GM19468 (cell line): ENCODE data around the gene SETD2.
A peak's percentile ranks its signal among the peaks of the same experiment; 100 is the strongest.
"Not testable (repeated sequence)": the region's sequence is repeated elsewhere in the genome, so short reads cannot be mapped to it uniquely, and the experiment has no call there.

Experiments
- ATAC-seq: cut with Tn5 transposase; IDR thresholded peaks from one replicate; pipeline ENCODE4 v1.9.1; 2021; ENCODE audit warnings: mild to moderate bottlenecking, moderate library complexity, moderate number of reproducible peaks; ENCODE audit not compliant: unreplicated experiment; ENCODE audit errors: extremely low read depth

SETD2 gene

DNA sequence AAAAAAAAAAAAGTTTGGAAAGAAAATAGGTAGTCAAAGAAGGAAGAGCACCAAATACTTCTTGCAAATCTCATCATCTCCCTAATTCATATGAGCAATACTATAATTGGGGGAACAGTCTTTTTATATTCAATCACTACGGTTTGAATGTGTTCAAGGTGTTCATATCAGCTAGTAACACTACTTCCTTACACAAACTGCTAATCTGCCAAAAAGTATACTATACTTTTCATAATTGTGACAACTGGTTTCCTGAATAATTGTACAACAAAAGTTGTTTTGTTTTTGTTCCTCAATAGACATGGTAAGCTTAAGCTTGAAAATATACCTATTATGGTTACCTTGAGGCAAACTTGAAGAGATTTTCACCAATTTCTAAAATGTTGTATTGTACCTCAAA is 12.1 kb downstream of the SETD2 start:
- no peak for ATAC-seq

GRCh38 chr3:47149339-47149933 is 14.5 kb downstream of the SETD2 start:
- ATAC-seq = no peak

GRCh38 chr3:47145272-47145671 is 18.6 kb downstream of the SETD2 start:
- no peak for ATAC-seq

DNA sequence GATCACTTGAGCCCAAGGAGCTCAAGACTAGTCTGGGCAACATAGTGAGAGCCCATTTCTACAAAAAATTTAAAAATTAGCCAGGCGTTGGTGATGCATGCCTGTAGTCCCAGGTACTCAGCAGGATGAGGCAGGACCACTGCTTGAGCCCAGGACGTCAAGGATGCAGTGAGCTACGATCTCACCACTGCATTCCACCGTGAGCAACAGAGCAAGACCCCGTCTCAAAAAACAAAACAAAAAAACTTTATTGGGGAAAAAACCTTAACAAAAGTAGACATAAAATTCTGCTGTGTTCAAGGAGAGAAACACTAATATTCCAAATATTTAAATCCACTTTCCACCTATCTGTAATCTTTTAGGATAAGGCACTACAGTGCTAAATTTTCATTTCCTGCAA is 20.8 kb downstream of the SETD2 start:
- ATAC-seq = no peak

- not testable (repeated sequence) for ATAC-seq
Measured at GRCh38 chr3:47142536-47142935, 21.4 kb downstream of the SETD2 start.

- peak; percentile 58 for ATAC-seq
Measured at GRCh38 chr3:47140973-47141461, 22.9 kb downstream of the SETD2 start.

GRCh38 chr3:47140553-47140952 is 23.4 kb downstream of the SETD2 start:
- ATAC-seq = not testable (repeated sequence)

GRCh38 chr3:47134311-47134710 is 29.6 kb downstream of the SETD2 start:
- no peak for ATAC-seq

- ATAC-seq = no peak
Measured at GRCh38 chr3:47133641-47134040, 30.3 kb downstream of the SETD2 start.

DNA sequence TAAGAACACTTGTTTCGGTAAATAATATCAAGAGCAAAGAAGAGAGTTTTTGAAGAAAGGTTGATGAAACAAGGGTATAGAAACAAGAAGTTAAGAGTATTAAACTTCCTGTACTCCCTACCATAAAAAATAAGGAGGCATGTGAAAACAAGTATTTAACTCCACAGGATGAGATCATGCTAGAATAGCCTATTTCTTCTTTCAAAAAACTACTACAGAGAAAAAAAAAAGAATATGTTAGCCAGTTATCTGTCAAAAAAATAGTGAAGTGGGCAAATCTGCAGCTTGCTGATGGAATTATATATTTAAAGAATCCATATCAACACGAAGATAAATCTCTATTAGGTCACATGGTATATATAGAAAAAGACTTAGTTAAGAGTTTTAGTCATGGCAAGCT is 33.4 kb downstream of the SETD2 start:
- no peak for ATAC-seq

DNA sequence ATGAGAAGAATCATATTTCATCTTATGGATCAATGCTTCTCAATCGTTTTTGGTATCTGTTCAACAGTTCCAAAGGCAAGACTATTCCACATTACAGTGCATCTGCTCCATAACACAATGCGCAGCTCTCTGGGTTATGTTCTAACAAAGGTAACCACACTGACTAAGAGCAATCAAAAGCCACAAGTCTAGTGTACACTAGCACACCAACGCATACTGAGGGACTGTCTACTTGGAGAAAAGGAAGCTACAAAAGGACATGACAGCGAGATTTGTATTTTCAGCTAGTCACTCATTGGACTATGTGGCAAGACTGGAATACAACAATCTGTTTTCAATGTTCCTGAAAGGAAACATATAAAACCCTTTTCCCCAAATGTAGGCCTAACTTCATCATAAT is 35.8 kb downstream of the SETD2 start:
- ATAC-seq = no peak

DNA sequence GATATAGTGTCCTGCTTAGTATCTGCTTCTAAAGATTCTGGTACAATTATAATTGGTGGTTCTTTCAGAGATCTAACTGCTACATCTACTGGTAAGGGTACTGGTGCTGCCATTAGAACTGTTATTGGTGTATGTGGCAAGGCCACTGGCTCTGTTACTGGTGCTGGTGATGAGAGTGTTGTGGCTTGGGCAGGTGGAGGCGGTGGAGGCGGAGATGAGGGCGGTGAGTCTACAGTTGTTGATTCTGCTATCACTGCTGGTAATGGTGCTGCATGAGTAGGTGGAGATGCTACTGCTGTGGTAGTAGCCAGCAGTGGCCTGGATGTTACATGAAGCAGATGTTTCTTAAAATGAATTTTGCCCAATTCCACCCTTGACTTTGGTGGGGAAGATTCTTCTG is 40.1 kb downstream of the SETD2 start:
- ATAC-seq = no peak

- ATAC-seq = no peak
Measured at GRCh38 chr3:47121409-47121808, 42.5 kb downstream of the SETD2 start.

DNA sequence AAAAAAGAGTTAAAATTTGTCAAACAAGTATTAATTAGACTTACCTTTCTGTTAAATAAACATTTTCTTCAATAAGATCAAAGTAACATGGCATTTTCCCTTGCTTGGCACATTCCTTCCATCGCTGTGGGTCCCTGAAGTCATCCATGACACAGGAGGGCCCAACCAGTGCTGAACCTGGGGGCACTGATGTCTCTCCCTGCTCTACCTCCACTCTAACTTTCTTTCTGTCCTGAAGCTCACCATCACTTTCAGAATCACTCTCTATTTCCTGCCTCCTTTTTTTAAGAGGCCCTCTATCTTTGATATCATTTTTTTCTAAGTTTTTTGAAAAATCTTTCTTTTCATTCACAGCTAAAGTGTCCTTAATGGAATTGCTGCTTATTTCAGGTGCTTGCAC is 43.8 kb downstream of the SETD2 start:
- ATAC-seq = no peak

- ATAC-seq = not testable (repeated sequence)
Measured at GRCh38 chr3:47119387-47119786, 44.5 kb downstream of the SETD2 start.

GRCh38 chr3:47117807-47118364 is 46.0 kb downstream of the SETD2 start:
- no peak for ATAC-seq

GRCh38 chr3:47115524-47115923 is 48.4 kb downstream of the SETD2 start:
- ATAC-seq = not testable (repeated sequence)

DNA sequence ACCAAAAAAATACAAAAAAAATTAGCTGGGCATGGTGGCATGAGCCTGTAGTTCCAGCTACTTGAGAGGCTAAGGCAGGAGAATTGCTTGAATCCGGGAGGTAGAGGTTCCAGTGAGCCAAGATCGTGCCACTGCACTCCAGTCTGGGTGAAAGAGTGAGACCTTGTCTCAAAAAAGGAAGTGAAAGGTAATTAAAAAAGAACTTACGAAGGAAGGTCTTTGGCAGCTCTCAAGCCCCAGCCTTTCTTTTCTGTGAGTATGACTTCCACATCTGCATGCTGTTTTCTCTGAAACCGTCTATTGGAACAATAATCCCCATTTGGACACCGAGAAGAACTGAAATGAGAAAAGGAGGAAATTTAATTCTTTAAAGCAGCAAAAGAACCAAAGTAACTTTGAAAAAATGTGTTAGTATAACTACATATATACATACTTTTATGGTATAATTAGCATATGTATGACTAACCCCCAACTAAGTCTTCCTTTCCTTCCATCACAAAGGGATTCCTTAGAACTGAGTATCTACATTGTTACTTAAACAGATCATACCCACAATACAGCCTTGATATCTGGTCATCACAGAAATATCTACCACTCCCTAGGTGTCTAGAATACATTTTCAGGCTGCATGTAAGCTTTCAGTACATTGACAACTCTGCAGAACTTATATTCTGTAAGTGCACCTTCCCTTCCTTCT is 50.1 kb downstream of the SETD2 start:
- ATAC-seq = no peak

DNA sequence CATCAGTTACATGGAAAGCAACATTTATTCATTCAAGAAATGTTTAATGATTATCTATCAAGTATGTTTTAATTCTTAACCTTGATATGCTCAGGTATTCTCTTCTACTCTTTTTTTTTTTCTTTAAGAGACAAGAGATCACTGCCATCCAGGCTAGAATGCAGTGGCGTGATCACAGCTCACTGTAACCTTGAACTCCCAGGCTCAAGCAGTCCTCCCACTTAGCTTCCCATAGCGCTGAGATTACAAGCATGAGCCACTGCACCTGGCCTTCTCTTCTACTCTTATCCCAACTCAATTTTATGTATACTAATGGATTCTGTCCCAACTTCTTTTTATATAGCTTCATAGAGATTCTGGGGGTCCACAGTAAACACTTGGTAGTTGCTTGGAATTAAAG is 50.9 kb downstream of the SETD2 start:
- no peak for ATAC-seq

GRCh38 chr3:47109393-47109792 is 54.5 kb downstream of the SETD2 start:
- no peak for ATAC-seq

DNA sequence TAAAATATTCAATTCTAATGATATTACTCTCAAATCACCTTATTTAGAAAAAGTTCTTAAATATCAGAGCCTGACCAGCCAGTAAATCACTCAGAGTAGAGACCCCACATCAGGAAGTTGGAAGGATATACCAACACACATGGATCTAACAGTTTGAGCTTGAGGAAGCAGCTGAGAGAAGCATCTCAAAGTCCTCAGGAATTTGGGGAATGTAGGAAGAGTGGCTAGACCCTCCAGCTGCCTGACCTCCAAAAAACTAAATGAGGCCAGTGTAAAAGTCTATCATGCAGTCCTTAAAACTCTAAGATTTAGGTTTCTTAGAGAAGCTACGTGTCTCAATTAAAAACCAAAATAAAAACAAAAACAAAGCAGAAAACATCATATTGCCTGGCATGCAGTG is 55.4 kb downstream of the SETD2 start:
- ATAC-seq = no peak

DNA sequence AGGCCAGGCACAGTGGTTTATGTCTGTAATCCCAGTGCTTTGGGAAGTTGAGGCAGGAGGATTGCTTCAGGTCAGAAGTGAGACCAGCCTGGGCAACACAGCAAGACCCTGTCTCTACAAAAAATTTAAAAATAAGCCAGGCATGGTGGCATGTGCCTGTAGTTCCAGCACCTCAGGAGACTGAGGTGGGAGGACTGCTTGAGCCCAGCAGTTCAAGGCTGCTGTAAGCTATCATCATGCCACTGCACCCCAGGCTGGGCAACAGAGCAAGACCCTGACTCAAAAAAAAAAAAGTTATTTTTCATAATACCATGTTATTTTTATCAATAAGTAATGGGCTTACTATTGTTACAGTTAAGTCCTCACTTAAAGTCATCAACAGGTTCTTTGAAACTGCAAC is 59.7 kb downstream of the SETD2 start:
- ATAC-seq = no peak
